GM12878 (cell line): ENCODE data around the gene TBC1D1. TPM values are rescaled to one million over a fixed set of nuclear protein-coding genes. Genes with fewer than 3 reads are reported as not detected.
A peak's percentile ranks its signal among the peaks of the same experiment; 100 is the strongest.

Experiments
- BHLHE40 ChIP-seq, 2 experiments: fragments of 450-650 bp in 1 of 2; IDR thresholded peaks; 2 replicates each; pipeline ENCODE4 v1.6.1; 2011 to 2017; ENCODE audit warnings: low read depth in 2 of 2, borderline replicate concordance in 1 of 2, improper control_type of control experiment in 1 of 2, low read length in 1 of 2, mild to moderate bottlenecking in 1 of 2
- CBFB ChIP-seq: IDR thresholded peaks from 2 replicates; pipeline ENCODE4 v1.6.1; 2016; ENCODE audit warnings: antibody characterized with exemption, low read depth
- CEBPZ ChIP-seq: fragments of 150-350 bp; IDR thresholded peaks from 2 replicates; pipeline ENCODE4 v1.6.1; 2016; ENCODE audit warnings: low read depth, low read length
- MAX ChIP-seq: IDR thresholded peaks from 2 replicates; pipeline ENCODE4 v1.6.1; 2012; ENCODE audit warnings: low read depth, low read length, improper control_type of control experiment
- RELB ChIP-seq: fragments of 450-650 bp; IDR thresholded peaks from 2 replicates; pipeline ENCODE4 v1.6.1; 2017; ENCODE audit warnings: low read depth, mild to moderate bottlenecking, moderate library complexity
- SMAD5 ChIP-seq: IDR thresholded peaks from 2 replicates; pipeline ENCODE4 v1.6.1; 2016; ENCODE audit warnings: antibody characterized with exemption, low read depth
- SREBF1 ChIP-seq: IDR thresholded peaks from 2 replicates; pipeline ENCODE4 v1.6.1; 2012; ENCODE audit warnings: mild to moderate bottlenecking, low read length
- TCF3 ChIP-seq: IDR thresholded peaks from 2 replicates; pipeline ENCODE4 v1.6.1; 2012; ENCODE audit warnings: low read depth, mild to moderate bottlenecking, low read length, borderline replicate concordance; ENCODE audit not compliant: insufficient read depth
- TCF7 ChIP-seq: IDR thresholded peaks from 2 replicates; pipeline ENCODE4 v1.6.1; 2014; ENCODE audit warnings: antibody characterized with exemption, borderline replicate concordance
- ZBED1 ChIP-seq: IDR thresholded peaks from 2 replicates; pipeline ENCODE4 v1.6.1; 2016; ENCODE audit warnings: borderline replicate concordance
- polyA plus RNA-seq, 11 experiments: library from polyadenylated mRNA; depleted of rRNA in 4 of 11; unstranded in 6 of 11; stranded (reverse) in 5 of 11; fragments of >200 nt; fragmentation: Nextera tagmentation in 4 of 11; fragmentation: Illumina TruSeq in 1 of 11; extraction: Ambion mirVana in 4 of 11; extraction: Trizol in 1 of 11; gene quantifications; 1 replicate in 1 of 11; 2 replicates in 10 of 11; pipeline versions ENCODE4 v1.2.1 to v1.2.3, GENCODE V29; 2011 to 2016; ENCODE audit warnings: inconsistent platforms in 2 of 11, missing spikeins in 2 of 11, low read depth in 1 of 11
- total RNA-seq, 4 experiments: library from RNA; depleted of rRNA in 3 of 4; stranded (reverse); fragments of >200 nt in 3 of 4; fragmentation: Illumina TruSeq in 1 of 4; extraction: Trizol in 1 of 4; gene quantifications; 2 replicates each; pipeline versions ENCODE4 v1.2.1 to v1.2.3, GENCODE V29; 2013 to 2021

TBC1D1 gene
- total and polyA plus RNA-seq, 10 of the 15 experiments (the other 5 are each of a cell fraction or from before 2014, with no cell fraction given): 5.3 to 102 (median 57.8) TPM

- TF ChIP-seq CEBPZ: no peak
- no peak for TF ChIP-seq MAX
- TF ChIP-seq SREBF1: no peak
- TF ChIP-seq ZBED1: peak; percentile 18; the same call in 1 of the 2 replicates
- no peak for TF ChIP-seq SMAD5
- peak; percentile 44; the same call in 1 of the 2 replicates for TF ChIP-seq RELB
- TF ChIP-seq TCF7: peak; percentile 53; the same call in 1 of the 2 replicates
- peak; percentile 30 to 35; a peak in 1 of 4 replicates for TF ChIP-seq BHLHE40 (IDR thresholded peaks at IDR 0.05; ENCODE audit: borderline replicate concordance in 1 of 2, low read depth in 2 of 2, low read length in 1 of 2)
- TF ChIP-seq TCF3: peak; percentile 31; the same call in 1 of the 2 replicates
- peak; percentile 63; the same call in 1 of the 2 replicates for TF ChIP-seq CBFB
- TF ChIP-seq, all 136 proteins: peak for 52
These were observed 626 bp downstream of the TBC1D1 start (continued) for GRCh38 chr4:37891260-37892159.
